GM12878 (cell line): ENCODE data around the gene CPNE9.

ENCODE experiments used
- BACH1 ChIP-seq: fragments of 450-650 bp; IDR thresholded peaks from 2 replicates; pipeline ENCODE4 v1.6.1; 2017; ENCODE audit warnings: mild to moderate bottlenecking, borderline replicate concordance
- CREB1 ChIP-seq: IDR thresholded peaks from 2 replicates; pipeline ENCODE4 v1.6.1; 2012; ENCODE audit warnings: low read depth, mild to moderate bottlenecking, inconsistent platforms
- MYC ChIP-seq: IDR thresholded peaks from 2 replicates; pipeline ENCODE4 v1.6.1; 2011; ENCODE audit warnings: mild to moderate bottlenecking, low read length, moderate library complexity, inconsistent platforms; ENCODE audit not compliant: insufficient read depth, insufficient replicate concordance, insufficient read length, severe bottlenecking
- NR2C1 ChIP-seq: fragments of 450-650 bp; IDR thresholded peaks from 2 replicates; pipeline ENCODE4 v1.6.1; 2017; ENCODE audit warnings: antibody characterized with exemption, mild to moderate bottlenecking, moderate library complexity
- TAF1 ChIP-seq: IDR thresholded peaks from 2 replicates; pipeline ENCODE4 v1.6.1; 2011; ENCODE audit warnings: mild to moderate bottlenecking, low read depth, low read length, borderline replicate concordance
- TF ChIP-seq, protein P1 (sequence below): fragments of 450-650 bp; IDR thresholded peaks from 2 replicates; pipeline ENCODE4 v1.6.1; 2017; ENCODE audit warnings: mild to moderate bottlenecking
- TF ChIP-seq, protein P2 (sequence below): IDR thresholded peaks from 2 replicates; pipeline ENCODE4 v1.6.1; 2012; ENCODE audit warnings: low read depth, low read length, improper control_type of control experiment
- TF ChIP-seq, protein P3 (sequence below), 3 experiments: IDR thresholded peaks in 2 of 3; conservative IDR thresholded peaks in 1 of 3; 2 replicates each; pipeline ENCODE4 v1.5.1; 2011; ENCODE audit warnings: low read depth in 3 of 3, low read length in 3 of 3, mild to moderate bottlenecking in 3 of 3, control low read depth in 2 of 3, moderate library complexity in 2 of 3, inconsistent platforms in 1 of 3, mixed read lengths in 1 of 3; ENCODE audit not compliant: control insufficient read depth in 2 of 3, insufficient read depth in 1 of 3; ENCODE audit errors: extremely low read depth in 1 of 3

DNA sequence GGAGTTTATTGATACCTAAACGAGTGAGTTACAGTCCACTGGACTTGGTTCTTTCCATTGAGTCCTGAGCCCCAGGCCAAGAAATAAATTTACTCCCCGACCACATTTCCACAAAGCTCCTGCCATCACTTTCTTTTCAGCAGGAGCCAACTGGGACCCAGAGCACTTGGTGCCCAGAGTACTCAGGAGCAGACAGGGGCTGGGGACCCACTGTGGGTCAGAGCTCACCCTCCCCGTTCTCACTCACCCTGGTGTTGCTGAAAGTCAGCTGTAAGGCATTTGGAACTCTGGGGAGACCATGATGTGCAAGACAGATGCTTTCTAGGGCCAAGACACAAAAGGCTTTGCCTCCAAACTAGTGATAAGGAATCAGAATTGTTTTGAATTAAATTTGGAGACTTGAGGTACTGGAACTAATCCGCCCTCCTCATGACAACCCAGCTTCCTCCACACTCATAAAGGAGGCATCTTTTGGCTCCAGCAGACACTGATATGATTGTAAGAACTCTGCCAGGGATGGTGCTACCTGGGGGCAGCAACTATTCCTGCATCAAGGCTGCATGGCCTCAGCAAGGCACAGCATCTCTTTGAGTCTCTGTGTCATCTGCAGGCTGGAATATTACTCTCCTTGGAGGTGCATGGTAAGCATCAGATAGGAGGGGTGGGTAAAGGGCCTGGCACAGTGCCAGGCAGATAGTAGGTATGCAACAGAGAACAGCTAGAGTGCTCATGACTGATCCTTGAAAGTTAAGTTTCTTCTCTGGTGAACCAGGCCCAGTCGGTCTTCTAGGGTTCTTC, 73.5 kb downstream of the CPNE9 start:
- TF ChIP-seq, protein P1, sequence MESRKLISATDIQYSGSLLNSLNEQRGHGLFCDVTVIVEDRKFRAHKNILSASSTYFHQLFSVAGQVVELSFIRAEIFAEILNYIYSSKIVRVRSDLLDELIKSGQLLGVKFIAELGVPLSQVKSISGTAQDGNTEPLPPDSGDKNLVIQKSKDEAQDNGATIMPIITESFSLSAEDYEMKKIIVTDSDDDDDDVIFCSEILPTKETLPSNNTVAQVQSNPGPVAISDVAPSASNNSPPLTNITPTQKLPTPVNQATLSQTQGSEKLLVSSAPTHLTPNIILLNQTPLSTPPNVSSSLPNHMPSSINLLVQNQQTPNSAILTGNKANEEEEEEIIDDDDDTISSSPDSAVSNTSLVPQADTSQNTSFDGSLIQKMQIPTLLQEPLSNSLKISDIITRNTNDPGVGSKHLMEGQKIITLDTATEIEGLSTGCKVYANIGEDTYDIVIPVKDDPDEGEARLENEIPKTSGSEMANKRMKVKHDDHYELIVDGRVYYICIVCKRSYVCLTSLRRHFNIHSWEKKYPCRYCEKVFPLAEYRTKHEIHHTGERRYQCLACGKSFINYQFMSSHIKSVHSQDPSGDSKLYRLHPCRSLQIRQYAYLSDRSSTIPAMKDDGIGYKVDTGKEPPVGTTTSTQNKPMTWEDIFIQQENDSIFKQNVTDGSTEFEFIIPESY = no peak
- no peak for TF ChIP-seq NR2C1
- TF ChIP-seq, protein P2, sequence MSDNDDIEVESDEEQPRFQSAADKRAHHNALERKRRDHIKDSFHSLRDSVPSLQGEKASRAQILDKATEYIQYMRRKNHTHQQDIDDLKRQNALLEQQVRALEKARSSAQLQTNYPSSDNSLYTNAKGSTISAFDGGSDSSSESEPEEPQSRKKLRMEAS = no peak
- no peak for TF ChIP-seq TAF1
- TF ChIP-seq MYC = no peak
- TF ChIP-seq, protein P3, sequence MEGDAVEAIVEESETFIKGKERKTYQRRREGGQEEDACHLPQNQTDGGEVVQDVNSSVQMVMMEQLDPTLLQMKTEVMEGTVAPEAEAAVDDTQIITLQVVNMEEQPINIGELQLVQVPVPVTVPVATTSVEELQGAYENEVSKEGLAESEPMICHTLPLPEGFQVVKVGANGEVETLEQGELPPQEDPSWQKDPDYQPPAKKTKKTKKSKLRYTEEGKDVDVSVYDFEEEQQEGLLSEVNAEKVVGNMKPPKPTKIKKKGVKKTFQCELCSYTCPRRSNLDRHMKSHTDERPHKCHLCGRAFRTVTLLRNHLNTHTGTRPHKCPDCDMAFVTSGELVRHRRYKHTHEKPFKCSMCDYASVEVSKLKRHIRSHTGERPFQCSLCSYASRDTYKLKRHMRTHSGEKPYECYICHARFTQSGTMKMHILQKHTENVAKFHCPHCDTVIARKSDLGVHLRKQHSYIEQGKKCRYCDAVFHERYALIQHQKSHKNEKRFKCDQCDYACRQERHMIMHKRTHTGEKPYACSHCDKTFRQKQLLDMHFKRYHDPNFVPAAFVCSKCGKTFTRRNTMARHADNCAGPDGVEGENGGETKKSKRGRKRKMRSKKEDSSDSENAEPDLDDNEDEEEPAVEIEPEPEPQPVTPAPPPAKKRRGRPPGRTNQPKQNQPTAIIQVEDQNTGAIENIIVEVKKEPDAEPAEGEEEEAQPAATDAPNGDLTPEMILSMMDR (IDR thresholded peaks at IDR 0.05 in 2 of 3, conservative IDR thresholded peaks at IDR 0.05 in 1 of 3; ENCODE audit: control insufficient read depth in 2 of 3, extremely low read depth in 1 of 3, insufficient read depth in 1 of 3, low read depth in 3 of 3, low read length in 3 of 3) = no peak
- TF ChIP-seq BACH1 = no peak
- TF ChIP-seq CREB1 = no peak
